IPS DF 6.9 (cell line): ENCODE measurements around the gene FGF11.
A peak's percentile ranks its signal among the peaks of the same experiment; 100 is the strongest.
"Not testable (repeated sequence)": the region's sequence is repeated elsewhere in the genome, so short reads cannot be mapped to it uniquely, and the experiment has no call there.

Experiments
- DNase-seq: peaks from one replicate; pipeline ENCODE4 v3.0.0-alpha.2; 2013; ENCODE audit warnings: low read depth, low spot score
- H3K27ac ChIP-seq: one replicate; pipeline ENCODE4 v1.5.1; 2013; ENCODE audit warnings: low read length, control low read depth
- H3K27me3 ChIP-seq: 2 replicates; pipeline ENCODE4 v1.6.1; 2013; ENCODE audit warnings: mild to moderate bottlenecking, low read length; ENCODE audit not compliant: control insufficient read depth, insufficient read depth
- H3K36me3 ChIP-seq: 2 replicates; pipeline ENCODE4 v1.6.1; 2013; ENCODE audit warnings: low read length; ENCODE audit not compliant: control insufficient read depth, insufficient read depth
- H3K4me1 ChIP-seq: 2 replicates; pipeline ENCODE4 v1.6.1; 2013; ENCODE audit warnings: low read length; ENCODE audit not compliant: control insufficient read depth, insufficient read depth
- H3K4me3 ChIP-seq: 2 replicates; pipeline ENCODE4 v1.5.1; 2013; ENCODE audit warnings: mild to moderate bottlenecking, low read length
- H3K9me3 ChIP-seq: 2 replicates; pipeline ENCODE4 v1.6.1; 2013; ENCODE audit warnings: low read length, inconsistent platforms; ENCODE audit not compliant: control insufficient read depth, insufficient read depth
- WGBS: extraction: QIAGEN DNeasy Blood & Tissue Kit; methylation state at CpG from one replicate; pipeline ENCODE4 v1.1.7; 2013; ENCODE audit warnings: mixed read lengths, missing lambda C conversion rate; ENCODE audit not compliant: insufficient read length, insufficient coverage; 5-methylcytosine and 5-hydroxymethylcytosine counted together

FGF11 gene

DNA sequence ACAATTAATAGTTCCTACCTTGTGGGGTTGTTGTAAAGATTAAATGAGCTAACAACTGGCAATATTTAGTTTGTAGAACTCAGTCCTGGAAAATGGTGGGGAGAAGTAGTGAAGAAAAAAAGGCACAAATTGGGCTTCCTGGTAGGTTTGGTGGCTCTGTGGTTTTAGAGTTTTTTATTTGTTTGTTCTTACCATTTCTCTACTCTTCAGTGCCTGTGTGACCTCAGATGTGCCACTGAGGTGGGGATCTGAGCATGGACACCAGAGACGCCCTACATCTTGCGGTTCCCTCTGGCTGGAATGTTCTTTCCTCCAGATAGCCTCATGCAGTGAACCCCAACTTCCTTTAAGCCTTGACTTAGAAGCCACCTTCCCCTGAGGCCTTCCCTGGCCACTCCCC is 32.4 kb downstream of the FGF11 start:
- Histone ChIP-seq H3K36me3 (no peaks in the 10 kb centered on the region), H3K9me3 (no peaks in the 10 kb centered on the region), H3K27me3 (no peaks in the 10 kb centered on the region), H3K4me3 (no peak overlapping the region), H3K4me1 (no peaks in the 10 kb centered on the region), H3K27ac (no peak overlapping the region)
- WGBS = no CpG with 5 or more reads among the region's 2 CpGs
- no peak for DNase-seq

- H3K27ac ChIP-seq, H3K4me3 ChIP-seq, H3K27me3 ChIP-seq, H3K4me1 ChIP-seq, H3K9me3 ChIP-seq, H3K36me3 ChIP-seq, DNase-seq: not testable (repeated sequence)
- WGBS = no CpG with 5 or more reads among the region's 8 CpGs
Measured at GRCh38 chr17:7474767-7475166, 35.5 kb downstream of the FGF11 start.

GRCh38 chr17:7475764-7476422 is 36.6 kb downstream of the FGF11 start:
- Histone ChIP-seq H3K4me1 (peaks cover 2% of the 10 kb centered on the region), H3K4me3 (no peak overlapping the region), H3K9me3 (no peaks in the 10 kb centered on the region), H3K27me3 (no peaks in the 10 kb centered on the region), H3K36me3 (no peaks in the 10 kb centered on the region), H3K27ac (no peak overlapping the region)
- no peak for DNase-seq
- no CpG with 5 or more reads among the region's 15 CpGs for WGBS

GRCh38 chr17:7476494-7476893 is 37.2 kb downstream of the FGF11 start:
- DNase-seq = no peak
- Histone ChIP-seq H3K27ac (no peak overlapping the region), H3K9me3 (no peaks in the 10 kb centered on the region), H3K36me3 (no peaks in the 10 kb centered on the region), H3K4me1 (peaks cover 2% of the 10 kb centered on the region), H3K27me3 (no peaks in the 10 kb centered on the region), H3K4me3 (no peak overlapping the region)
- no CpG with 5 or more reads among the region's 3 CpGs for WGBS

- H3K4me1 ChIP-seq = peaks cover 2% of the 10 kb centered on the region
- no peaks in the 10 kb centered on the region for H3K9me3 ChIP-seq
- H3K36me3 ChIP-seq = no peaks in the 10 kb centered on the region
- WGBS = no CpG with 5 or more reads among the region's 5 CpGs
- H3K4me3 ChIP-seq = no peak overlapping the region
- no peak for DNase-seq
- no peak overlapping the region for H3K27ac ChIP-seq
- H3K27me3 ChIP-seq = no peaks in the 10 kb centered on the region
Measured at GRCh38 chr17:7476951-7477350, 37.6 kb downstream of the FGF11 start.

- peaks cover 2% of the 10 kb centered on the region for H3K4me1 ChIP-seq
- H3K9me3 ChIP-seq = no peaks in the 10 kb centered on the region
- no peak overlapping the region for H3K4me3 ChIP-seq
- no peak for DNase-seq
- H3K27me3 ChIP-seq = no peaks in the 10 kb centered on the region
- H3K36me3 ChIP-seq = no peaks in the 10 kb centered on the region
- H3K27ac ChIP-seq = no peak overlapping the region
- no CpG with 5 or more reads among the region's 26 CpGs for WGBS
Measured at GRCh38 chr17:7477392-7478275, 38.3 kb downstream of the FGF11 start.

DNA sequence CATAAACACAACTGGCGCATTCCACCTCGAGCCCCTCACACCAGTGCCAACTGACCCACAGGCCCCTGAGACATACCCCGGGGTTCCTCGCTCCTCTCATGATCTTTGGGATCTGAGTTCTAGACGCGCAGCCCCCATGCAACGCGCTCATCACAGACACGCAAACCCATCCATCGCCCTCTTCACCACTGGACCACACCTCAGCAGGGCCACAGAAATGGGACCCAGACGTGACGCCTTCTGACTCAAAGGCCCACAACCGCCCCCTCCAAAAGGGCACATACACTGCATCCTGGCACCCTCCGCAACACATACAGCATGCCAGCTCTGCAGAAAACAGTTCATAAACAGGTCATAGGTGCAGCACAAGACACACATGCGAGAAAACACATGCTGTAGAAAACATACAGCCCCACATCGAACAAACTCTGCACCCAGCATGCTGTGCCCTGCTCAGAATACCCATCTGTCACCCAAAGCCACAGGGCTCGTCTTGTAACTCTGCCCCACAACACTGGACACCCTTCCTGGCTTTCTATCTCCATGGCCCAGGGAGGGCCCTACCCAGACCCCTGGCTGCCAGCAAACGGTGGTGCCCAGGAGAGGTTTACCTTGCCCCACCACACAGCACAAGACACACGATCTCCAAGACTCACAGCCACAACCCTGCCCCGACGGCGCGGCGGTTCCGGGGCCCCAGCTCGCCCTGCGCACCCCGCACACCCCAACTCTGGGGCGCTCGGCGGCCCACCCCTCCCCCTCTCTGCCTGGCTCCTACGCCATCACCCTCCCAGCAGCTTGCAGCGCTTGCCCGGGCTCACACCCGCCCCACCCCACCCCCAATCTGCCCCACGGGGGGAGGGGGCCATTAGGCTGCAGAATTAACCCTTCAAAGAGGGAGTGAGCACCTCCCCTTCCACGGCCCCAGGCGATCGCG is 39.2 kb downstream of the FGF11 start:
- H3K4me1 ChIP-seq = peaks cover 2% of the 10 kb centered on the region
- peak overlapping the region; percentile 82; the same call in 1 of the 2 replicates for H3K4me3 ChIP-seq
- WGBS = no CpG with 5 or more reads among the region's 40 CpGs
- no peak overlapping the region for H3K27ac ChIP-seq
- H3K36me3 ChIP-seq = no peaks in the 10 kb centered on the region
- no peak for DNase-seq
- H3K9me3 ChIP-seq = no peaks in the 10 kb centered on the region
- H3K27me3 ChIP-seq = no peaks in the 10 kb centered on the region

DNA sequence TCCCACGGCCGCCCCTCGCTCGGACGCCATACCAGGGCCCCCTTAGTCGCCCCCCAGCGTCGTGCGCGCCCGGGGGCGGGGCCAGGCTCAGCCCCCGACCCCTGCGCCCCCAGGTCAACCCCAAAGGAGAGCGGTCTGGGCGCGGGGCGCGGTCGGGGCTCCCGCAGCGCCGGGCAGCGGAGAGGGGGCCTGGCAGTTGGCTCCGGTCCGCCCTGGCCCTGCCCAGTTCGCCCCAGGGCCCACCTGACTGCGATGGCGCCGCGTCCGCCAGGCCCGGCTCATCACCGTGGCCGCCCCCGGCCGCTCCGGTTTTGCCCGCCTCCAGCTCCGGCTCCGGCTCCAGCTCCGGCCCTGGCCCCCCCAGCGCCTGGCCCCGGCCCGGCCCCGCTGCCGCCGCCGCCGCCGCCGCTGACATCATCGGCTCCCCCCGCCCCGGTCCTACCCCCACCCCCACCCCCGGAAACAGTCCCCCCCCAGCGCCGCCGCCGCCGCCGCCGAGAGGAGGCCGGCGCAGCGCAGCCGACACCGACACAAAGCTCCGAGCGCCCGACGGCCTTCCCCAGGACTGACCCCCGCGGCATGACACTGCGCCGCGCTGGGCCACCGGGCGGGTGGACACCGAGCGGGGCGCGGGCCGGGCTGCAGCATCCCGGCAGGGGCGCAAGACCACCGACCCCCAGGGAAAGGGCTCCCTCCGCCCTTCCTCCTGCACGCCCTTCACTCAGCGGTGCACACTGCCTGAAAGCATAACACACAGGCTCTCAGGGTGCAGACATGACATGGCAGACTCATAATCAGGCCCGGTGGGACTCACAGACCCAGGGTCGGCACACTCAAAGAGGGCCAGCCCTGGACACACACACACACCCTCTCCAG is 40.1 kb downstream of the FGF11 start, which contains the start of gene ZBTB4:
ZBTB4 (minus strand) TSS at position 419 of the 876 bp plus-strand sequence. CDS start 12,830 bp downstream, outside the sequence.
- Histone ChIP-seq H3K4me1 (peaks cover 2% of the 10 kb centered on the region), H3K27ac (no peak within 1 kb of the TSS), H3K9me3 (no peaks in the 10 kb centered on the region), H3K4me3 (peak within 1 kb of the TSS; percentile 82), H3K27me3 (no peaks in the 10 kb centered on the region), H3K36me3 (no peaks in the 10 kb centered on the region)
- WGBS = no CpG with 5 or more reads among the region's 92 CpGs
- DNase-seq = no peak

GRCh38 chr17:7480089-7480384 is 40.7 kb downstream of the FGF11 start:
- no CpG with 5 or more reads among the region's 8 CpGs for WGBS
- Histone ChIP-seq H3K27me3 (no peaks in the 10 kb centered on the region), H3K4me1 (peaks cover 2% of the 10 kb centered on the region), H3K27ac (no peak overlapping the region), H3K36me3 (no peaks in the 10 kb centered on the region), H3K9me3 (no peaks in the 10 kb centered on the region), H3K4me3 (peak overlapping the region; percentile 82; the same call in 1 of the 2 replicates)
- DNase-seq = no peak
